H1 (cell line): ENCODE measurements around the gene PITPNC1. TPM values are rescaled to one million over a fixed set of nuclear protein-coding genes. Genes with fewer than 3 reads are reported as not detected.
A peak's percentile ranks its signal among the peaks of the same experiment; 100 is the strongest.

Experiments used
- CTCF ChIA-PET: fragments of 300-600 bp; sonication (Branson Sonifier 250); formaldehyde crosslinking; loops from one replicate; lab custom pipeline; 2021; ENCODE audit not compliant: partially characterized antibody; lab: Charles Lee
- POLR2A ChIA-PET: fragments of 300-600 bp; sonication (Branson Sonifier 250); formaldehyde crosslinking; loops from one replicate; lab custom pipeline; 2021; ENCODE audit warnings: inconsistent platforms; ENCODE audit not compliant: partially characterized antibody; lab: Charles Lee
- DNase-seq, 2 experiments: peaks; one replicate each; pipeline versions ENCODE4 v3.0.0 to v3.0.0-alpha.2; 2010 to 2022; ENCODE audit warnings: low spot score in 2 of 2, low read depth in 1 of 2, mixed read lengths in 1 of 2
- FAIRE-seq: peaks from 2 replicates; lab custom pipeline; 2011; peaks lifted over from hg19 to GRCh38; lab: Jason Lieb, UNC
- H2AFZ ChIP-seq: 2 replicates; pipeline ENCODE4 v1.8.1; 2012; ENCODE audit warnings: low read length, inconsistent platforms
- H2AK5ac ChIP-seq: 2 replicates; pipeline ENCODE4 v1.6.1; 2013; ENCODE audit warnings: low read depth, low read length
- H2BK120ac ChIP-seq: replicated peaks from 2 replicates; pipeline ENCODE3; 2013; ENCODE audit warnings: low read depth, low read length, inconsistent platforms
- H2BK12ac ChIP-seq: 2 replicates; pipeline ENCODE4 v1.6.1; 2013; ENCODE audit warnings: low read depth, low read length
- H2BK15ac ChIP-seq: 2 replicates; pipeline ENCODE4 v1.6.1; 2013; ENCODE audit warnings: low read length
- H2BK20ac ChIP-seq: 2 replicates; pipeline ENCODE4 v1.6.1; 2013; ENCODE audit warnings: low read length
- H2BK5ac ChIP-seq: 2 replicates; pipeline ENCODE4 v1.6.1; 2013; ENCODE audit warnings: low read depth, low read length
- H3K14ac ChIP-seq: 2 replicates; pipeline ENCODE4 v1.6.1; 2013; ENCODE audit warnings: inconsistent platforms; ENCODE audit not compliant: insufficient read length
- H3K18ac ChIP-seq: 2 replicates; pipeline ENCODE4 v1.6.1; 2013; ENCODE audit warnings: low read length; ENCODE audit errors: extremely low read depth
- H3K23ac ChIP-seq: 2 replicates; pipeline ENCODE4 v1.6.1; 2013; ENCODE audit warnings: inconsistent platforms; ENCODE audit not compliant: insufficient read length
- H3K23me2 ChIP-seq: 2 replicates; pipeline ENCODE4 v1.6.1; 2013; ENCODE audit warnings: low read depth, low read length
- H3K27ac ChIP-seq: 2 replicates; pipeline ENCODE4 v1.6.1; 2011; ENCODE audit warnings: low read depth, low read length, inconsistent platforms
- H3K27me3 ChIP-seq, 4 experiments: replicated peaks in 1 of 4; 1 replicate in 1 of 4; 2 replicates in 3 of 4; pipeline versions ENCODE4 v1.6.1 to v1.8.1; 2011 to 2013; ENCODE audit warnings: low read length in 3 of 4, mild to moderate bottlenecking in 3 of 4, inconsistent platforms in 2 of 4, mixed read lengths in 2 of 4, moderate library complexity in 1 of 4; ENCODE audit not compliant: control insufficient read depth in 3 of 4, insufficient read depth in 3 of 4; ENCODE audit errors: extremely low read depth in 1 of 4
- H3K36me3 ChIP-seq, 4 experiments: 2 replicates each; pipeline versions ENCODE4 v1.6.1 to v1.8.1; 2011 to 2013; ENCODE audit warnings: mild to moderate bottlenecking in 4 of 4, low read length in 3 of 4, moderate library complexity in 2 of 4, control low read depth in 1 of 4, inconsistent platforms in 1 of 4; ENCODE audit not compliant: insufficient read depth in 4 of 4, control insufficient read depth in 2 of 4
- H3K4ac ChIP-seq: replicated peaks from 2 replicates; pipeline ENCODE3; 2013; ENCODE audit warnings: low read length, low read depth, mixed read lengths, inconsistent platforms; ENCODE audit not compliant: insufficient read length
- H3K4me1 ChIP-seq, 4 experiments: replicated peaks in 1 of 4; 1 replicate in 1 of 4; 2 replicates in 3 of 4; pipeline versions ENCODE4 v1.6.1 to v1.8.1; 2011 to 2013; ENCODE audit warnings: low read length in 3 of 4, inconsistent platforms in 2 of 4, mixed read lengths in 1 of 4; ENCODE audit not compliant: insufficient read depth in 4 of 4, control insufficient read depth in 3 of 4
- H3K4me2 ChIP-seq, 2 experiments: 2 replicates each; pipeline versions ENCODE4 v1.6.1 to v1.8.1; 2011 to 2013; ENCODE audit warnings: low read depth in 2 of 2, low read length in 2 of 2, control low read depth in 1 of 2, inconsistent platforms in 1 of 2, mild to moderate bottlenecking in 1 of 2; ENCODE audit not compliant: insufficient read depth in 1 of 2
- H3K4me3 ChIP-seq, 4 experiments: fragments of 200-600, 300-600 bp in 1 of 4; sonication (generic), shearing (Covaris generic), sonication (Bioruptor Twin) in 1 of 4; 2 replicates each; pipeline versions ENCODE4 v1.5.1 to v1.8.1; 2011 to 2016; ENCODE audit warnings: low read length in 4 of 4, low read depth in 3 of 4, control low read depth in 2 of 4, inconsistent platforms in 2 of 4, mild to moderate bottlenecking in 2 of 4, mixed read lengths in 1 of 4, moderate library complexity in 1 of 4; ENCODE audit not compliant: insufficient read depth in 2 of 4; ENCODE audit errors: extremely low read depth in 1 of 4
- H3K56ac ChIP-seq: replicated peaks from 2 replicates; pipeline ENCODE3; 2013; ENCODE audit warnings: low read depth, mild to moderate bottlenecking, mixed read lengths, low read length, inconsistent platforms; ENCODE audit not compliant: insufficient read length
- H3K79me1 ChIP-seq: 2 replicates; pipeline ENCODE4 v1.6.1; 2013; ENCODE audit warnings: low read depth, low read length, control low read depth
- H3K79me2 ChIP-seq, 2 experiments: 2 replicates each; pipeline versions ENCODE4 v1.6.1 to v1.8.1; 2012 to 2013; ENCODE audit warnings: low read length in 2 of 2, mild to moderate bottlenecking in 2 of 2, inconsistent platforms in 1 of 2; ENCODE audit not compliant: insufficient read depth in 2 of 2, control insufficient read depth in 1 of 2
- H3K9ac ChIP-seq, 4 experiments: replicated peaks in 1 of 4; 1 replicate in 1 of 4; 2 replicates in 3 of 4; pipeline versions ENCODE4 v1.6.1 to v1.8.1; 2011 to 2013; ENCODE audit warnings: low read depth in 3 of 4, low read length in 3 of 4, control low read depth in 2 of 4, mild to moderate bottlenecking in 2 of 4, moderate library complexity in 2 of 4, inconsistent platforms in 1 of 4; ENCODE audit errors: extremely low read depth in 1 of 4
- H3K9me3 ChIP-seq, 2 experiments: 2 replicates each; pipeline versions ENCODE4 v1.6.1 to v1.8.1; 2012 to 2013; ENCODE audit warnings: mild to moderate bottlenecking in 2 of 2, moderate library complexity in 2 of 2, control low read depth in 1 of 2, inconsistent platforms in 1 of 2, low read depth in 1 of 2, low read length in 1 of 2, mixed read lengths in 1 of 2; ENCODE audit not compliant: insufficient read depth in 2 of 2
- H4K20me1 ChIP-seq, 2 experiments: replicated peaks in 1 of 2; 2 replicates each; pipeline versions ENCODE3 to v1.8.1; 2011 to 2013; ENCODE audit warnings: inconsistent platforms in 2 of 2, low read length in 2 of 2, mild to moderate bottlenecking in 1 of 2; ENCODE audit not compliant: insufficient read depth in 2 of 2, control insufficient read depth in 1 of 2
- H4K5ac ChIP-seq: 2 replicates; pipeline ENCODE4 v1.6.1; 2013; ENCODE audit warnings: low read length, low read depth, mixed read lengths, inconsistent platforms; ENCODE audit not compliant: insufficient read length
- H4K8ac ChIP-seq: 2 replicates; pipeline ENCODE4 v1.8.0; 2013; ENCODE audit warnings: mild to moderate bottlenecking, moderate library complexity, low read length, inconsistent platforms; ENCODE audit not compliant: insufficient read depth; ENCODE audit errors: extremely low read depth
- H4K91ac ChIP-seq: replicated peaks from 2 replicates; pipeline ENCODE3; 2013; ENCODE audit warnings: low read length, mixed read lengths, inconsistent platforms; ENCODE audit not compliant: insufficient read length
- BACH1 ChIP-seq: IDR thresholded peaks from 2 replicates; pipeline ENCODE4 v1.6.1; 2012; ENCODE audit warnings: low read length, improper control_type of control experiment
- CBX5 ChIP-seq: fragments of 300-800, 300-1000 bp; sonication (generic); IDR thresholded peaks from 2 replicates; pipeline ENCODE4 v1.7.1; 2016; ENCODE audit warnings: antibody characterized with exemption, low read length, low read depth
- CREB1 ChIP-seq: IDR thresholded peaks from 2 replicates; pipeline ENCODE4 v1.6.1; 2012; ENCODE audit warnings: inconsistent platforms
- CTBP2 ChIP-seq: IDR thresholded peaks from 2 replicates; pipeline ENCODE4 v1.7.0; 2011; ENCODE audit warnings: borderline replicate concordance, mild to moderate bottlenecking, moderate library complexity, mixed read lengths, low read length; ENCODE audit not compliant: insufficient read depth, insufficient read length
- RAD21 ChIP-seq, 2 experiments: IDR thresholded peaks in 1 of 2; conservative IDR thresholded peaks in 1 of 2; 2 replicates each; pipeline ENCODE4 v1.6.1; 2011; ENCODE audit warnings: low read depth in 2 of 2, low read length in 2 of 2, improper control_type of control experiment in 1 of 2, inconsistent platforms in 1 of 2, mild to moderate bottlenecking in 1 of 2, moderate library complexity in 1 of 2
- SP1 ChIP-seq: IDR thresholded peaks from 2 replicates; pipeline ENCODE4 v1.6.1; 2011; ENCODE audit warnings: low read depth, low read length
- SP2 ChIP-seq: IDR thresholded peaks from 2 replicates; pipeline ENCODE4 v1.6.1; 2012; ENCODE audit warnings: mild to moderate bottlenecking, low read length, inconsistent platforms
- TCF12 ChIP-seq: IDR thresholded peaks from 2 replicates; pipeline ENCODE4 v1.6.1; 2011; ENCODE audit warnings: low read depth, mild to moderate bottlenecking, low read length
- YY1 ChIP-seq: IDR thresholded peaks from 2 replicates; pipeline ENCODE4 v1.6.1; 2011; ENCODE audit warnings: low read depth, mild to moderate bottlenecking, low read length
- ZNF274 ChIP-seq: IDR thresholded peaks from 2 replicates; pipeline ENCODE4 v1.7.0; 2012; ENCODE audit warnings: low read length, borderline replicate concordance; ENCODE audit errors: extremely low read depth
- WGBS, 2 experiments: shearing (Covaris generic) in 1 of 2; methylation state at CpG; one replicate each; pipeline versions ENCODE4 v1.1.6 to v1.1.7; 2013 to 2015; ENCODE audit warnings: low lambda C conversion rate in 2 of 2, mixed read lengths in 2 of 2, inconsistent platforms in 1 of 2, low coverage in 1 of 2, missing lambda C conversion rate in 1 of 2; ENCODE audit not compliant: insufficient replicate concordance in 2 of 2, insufficient coverage in 1 of 2, insufficient read length in 1 of 2; ENCODE audit errors: extremely low coverage in 1 of 2, missing lambda C conversion rate in 1 of 2; 5-methylcytosine and 5-hydroxymethylcytosine counted together
- polyA plus RNA-seq, 7 experiments: library from polyadenylated mRNA; depleted of rRNA in 3 of 7; stranded (reverse) in 5 of 7; unstranded in 2 of 7; fragments of >200 nt in 5 of 7; fragments of 200-250 nt in 2 of 7; gene quantifications; 1 replicate in 5 of 7; 2 replicates in 1 of 7; 4 replicates in 1 of 7; pipeline versions ENCODE4 v1.2.1 to v1.2.3, GENCODE V29; 2011 to 2013; ENCODE audit warnings: missing spikeins in 2 of 7, mixed read lengths in 2 of 7
- total RNA-seq: library from RNA; stranded (reverse); fragmentation: NEBNext Ultra II Directional; extraction: Animal tissue kit (Norgen Biotek cat#: 25700); gene quantifications from 2 replicates; pipeline ENCODE4 v1.2.1, GENCODE V29; 2021

Gene PITPNC1
- total and polyA plus RNA-seq, 2 of the 8 experiments (the other 6 are each of a cell fraction or from before 2014, with no cell fraction given) = 17.6 to 54.7 TPM

DNA sequence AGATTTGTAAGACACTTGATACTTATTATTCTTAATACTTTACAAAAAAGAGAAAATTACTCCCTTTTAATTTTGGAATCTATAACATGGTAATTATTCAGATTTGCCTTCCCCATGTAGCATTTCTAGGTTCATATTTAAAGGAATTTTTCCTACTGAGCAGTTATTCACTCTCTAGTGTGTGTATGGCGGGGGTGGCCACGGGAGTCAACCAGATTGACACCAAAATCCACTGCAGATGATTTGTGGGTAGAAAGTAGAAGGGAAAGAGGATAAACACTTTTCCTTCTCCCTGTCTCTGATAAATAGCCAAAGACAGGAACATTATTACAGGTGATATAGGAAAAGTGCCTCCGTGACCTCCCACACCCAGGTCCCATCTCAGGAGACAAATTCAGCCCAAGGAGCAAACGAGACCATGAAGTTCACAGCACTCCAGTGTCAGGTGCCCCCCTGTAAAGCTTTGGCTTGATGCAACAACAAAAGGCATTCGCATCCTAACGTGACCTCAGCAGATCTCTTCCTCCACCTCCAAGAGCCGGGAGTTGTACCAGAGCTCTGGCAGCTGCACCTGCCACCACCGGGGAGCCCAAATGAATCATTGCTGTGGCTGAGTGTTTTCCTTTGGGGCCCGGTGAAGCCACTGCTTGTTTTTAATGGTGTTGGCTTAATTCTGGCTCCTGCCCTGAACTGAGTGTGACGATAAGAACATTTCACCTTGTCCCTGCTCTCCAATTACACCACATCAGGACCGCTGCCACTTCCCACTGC, 248.0 kb downstream of the PITPNC1 start:
- Histone ChIP-seq H3K56ac (no peak overlapping the region), H3K4me3 (no peak overlapping the region), H4K5ac (no peak overlapping the region), H3K79me2 (no peaks in the 10 kb centered on the region), H2BK15ac (no peak overlapping the region), H3K4me2 (no peak overlapping the region), H3K9me3 (peaks cover 0 to 3% of the 10 kb centered on the region in 2 experiments; a peak in 1 of 4 replicates), H3K4me1 (no peaks in the 10 kb centered on the region), H3K27me3 (no peaks in the 10 kb centered on the region), H3K23me2 (no peaks in the 10 kb centered on the region), H2BK20ac (no peak overlapping the region), H4K91ac (no peak overlapping the region), H2BK12ac (no peak overlapping the region), H3K36me3 (no peaks in the 10 kb centered on the region), H3K18ac (no peak overlapping the region), H3K4ac (no peak overlapping the region), H4K8ac (no peak overlapping the region), H3K79me1 (no peaks in the 10 kb centered on the region), H3K27ac (no peak overlapping the region), H4K20me1 (peaks cover 0 to 1% of the 10 kb centered on the region in 2 experiments), H2BK120ac (no peak overlapping the region), H3K9ac (no peak overlapping the region), H2BK5ac (no peak overlapping the region), H3K14ac (no peak overlapping the region), H3K23ac (no peak overlapping the region), H2AFZ (no peak overlapping the region), H2AK5ac (no peak overlapping the region)
- CTCF ChIA-PET = interaction anchor here (0.6 to 1.3 kb wide), 4 partner anchors 22 to 239 kb away, joined by 3 to 4 read pairs (median 4); no protein-coding TSS in a partner anchor
- TF ChIP-seq SP1 = no peak
- no peak for TF ChIP-seq BACH1
- TF ChIP-seq YY1 = no peak
- no peak for TF ChIP-seq SP2
- TF ChIP-seq CTBP2 = no peak
- TF ChIP-seq TCF12 = 0 out of 2 replicates have a peak, but pooled peaks have one; percentile 56
- TF ChIP-seq RAD21 (IDR thresholded peaks at IDR 0.05 in 1 of 2, conservative IDR thresholded peaks at IDR 0.05 in 1 of 2; ENCODE audit: low read depth in 2 of 2, low read length in 2 of 2) = peak in 1 of 2 experiments; percentile 2; a peak in 1 of 4 replicates
- TF ChIP-seq ZNF274 = no peak
- TF ChIP-seq CREB1 = no peak
- TF ChIP-seq CBX5 = no peak
- DNase-seq (no peak), FAIRE-seq (no peak)
- WGBS, 2 experiments = 80% methylated on average over 11 of the region's 11 CpGs; no CpG with 5 or more reads in 1 of the 2 experiments
- POLR2A ChIA-PET = no interaction called here
